Lung (tissue), 12 donors: ENCODE data around the gene UBQLN4. TPM values are rescaled to one million over a fixed set of nuclear protein-coding genes. Genes with fewer than 3 reads are reported as not detected.

Experiments used
- ATAC-seq: fragments of 200-7000 bp; cut with Tn5 transposase; one replicate; pipeline ENCODE4 v1.9.1; 2020; ENCODE audit warnings: moderate number of reproducible peaks; ENCODE audit not compliant: insufficient read depth, low FRiP score
- DNase-seq, 3 donors: peaks; one replicate each; pipeline ENCODE4 v3.0.0-alpha.2; 2013 to 2017
- H3K27ac ChIP-seq, 2 donors: one replicate each; pipeline ENCODE4 v1.5.1; 2013; ENCODE audit warnings: mild to moderate bottlenecking in 2 of 2, moderate library complexity in 2 of 2, control low read depth in 1 of 2, inconsistent platforms in 1 of 2, low read depth in 1 of 2, low read length in 1 of 2
- H3K27me3 ChIP-seq, 3 donors: one replicate each; pipeline ENCODE4 v1.5.1; 2013; ENCODE audit warnings: low read length in 2 of 3; ENCODE audit not compliant: control insufficient read depth in 3 of 3, insufficient read depth in 3 of 3
- H3K36me3 ChIP-seq, 4 donors: one replicate each; pipeline ENCODE4 v1.5.1; 2013; ENCODE audit warnings: low read length in 4 of 4, mild to moderate bottlenecking in 1 of 4, moderate library complexity in 1 of 4; ENCODE audit not compliant: control insufficient read depth in 4 of 4, insufficient read depth in 4 of 4
- H3K4me1 ChIP-seq, 5 donors: one replicate each; pipeline ENCODE4 v1.5.1; 2013; ENCODE audit warnings: low read length in 5 of 5, mild to moderate bottlenecking in 2 of 5, moderate library complexity in 1 of 5; ENCODE audit not compliant: control insufficient read depth in 5 of 5, insufficient read depth in 5 of 5
- H3K4me3 ChIP-seq: one replicate; pipeline ENCODE4 v1.5.1; 2013; ENCODE audit warnings: mild to moderate bottlenecking, control low read depth, moderate library complexity
- H3K9ac ChIP-seq, 2 donors: one replicate each; pipeline ENCODE4 v1.5.1; 2013; ENCODE audit warnings: low read length in 2 of 2, control low read depth in 1 of 2; ENCODE audit not compliant: insufficient read depth in 1 of 2
- H3K9me3 ChIP-seq, 4 donors: one replicate each; pipeline ENCODE4 v1.5.1; 2013; ENCODE audit warnings: low read length in 3 of 4, mild to moderate bottlenecking in 1 of 4, moderate library complexity in 1 of 4; ENCODE audit not compliant: control insufficient read depth in 4 of 4, insufficient read depth in 3 of 4
- CTCF ChIP-seq: IDR thresholded peaks from 2 replicates; pipeline ENCODE4 v1.5.1; 2012; ENCODE audit warnings: mild to moderate bottlenecking; ENCODE audit errors: control extremely low read depth, extremely low read depth
- WGBS, 2 donors: extraction: QIAGEN DNeasy Blood & Tissue Kit; methylation state at CpG; one replicate each; pipeline ENCODE4 v1.1.7; 2013; 5-methylcytosine and 5-hydroxymethylcytosine counted together
- polyA plus RNA-seq, 2 donors: library from polyadenylated mRNA; stranded (reverse); fragments of 200-250 nt; gene quantifications; one replicate each; pipeline ENCODE4 v1.2.1, GENCODE V29; 2013
- total RNA-seq, 2 donors: library from RNA; depleted of rRNA in 1 of 2; stranded (reverse); fragments of >200 nt in 1 of 2; gene quantifications; one replicate each; pipeline ENCODE4 v1.2.1, GENCODE V29; 2014 to 2021
- donor health status: control.
- donor health status: control.
- donor health status: Bipolar disorder and iron deficiency.
- donor health status: healthy.
- donor health status: DM: yes; HTN: yes; CAD: no.

Gene UBQLN4
- total and polyA plus RNA-seq, 4 donors, result 16.2 to 27.2 (median 22.9) TPM

- no peak overlapping the region for H3K27ac ChIP-seq
- H3K27me3 ChIP-seq, result no peaks in the 10 kb centered on the region
- DNase-seq (no peak), ATAC-seq (no peak)
- H3K9ac ChIP-seq, result no peak overlapping the region
- H3K9me3 ChIP-seq, result no peaks in the 10 kb centered on the region
- H3K36me3 ChIP-seq, result peaks cover 0 to 4% (median under 1%) of the 10 kb centered on the region in 4 donors
- no peak overlapping the region for H3K4me3 ChIP-seq
- 53 to 55% methylated on average over 4 of the region's 4 CpGs for WGBS, 2 donors
- H3K4me1 ChIP-seq, result peaks cover 0 to 25% (median 5%) of the 10 kb centered on the region in 5 donors
- TF ChIP-seq CTCF, result no peak
Measured at GRCh38 chr1:156070548-156070947, 16.9 kb upstream of the UBQLN4 start.

GRCh38 chr1:156069490-156070455 lies 16.2 kb upstream of the UBQLN4 start:
- no peak for ATAC-seq
- no peak overlapping the region for H3K9ac ChIP-seq
- TF ChIP-seq CTCF, result no peak
- DNase-seq, result no peak
- no peaks in the 10 kb centered on the region for H3K9me3 ChIP-seq
- 64 to 82% methylated on average over 2 to 3 of the region's 3 CpGs for WGBS, 2 donors
- no peak overlapping the region for H3K4me3 ChIP-seq
- no peak overlapping the region for H3K27ac ChIP-seq
- H3K4me1 ChIP-seq, result peaks cover 0 to 17% (median 5%) of the 10 kb centered on the region in 5 donors
- H3K27me3 ChIP-seq, result no peaks in the 10 kb centered on the region
- peaks cover 0 to 2% (median 0%) of the 10 kb centered on the region in 4 donors for H3K36me3 ChIP-seq

- Histone ChIP-seq H3K27me3 (no peaks in the 10 kb centered on the region), H3K27ac (no peak overlapping the region), H3K9ac (no peak overlapping the region), H3K4me1 (peaks cover 0 to 9% (median 0%) of the 10 kb centered on the region in 5 donors), H3K4me3 (no peak overlapping the region), H3K9me3 (no peaks in the 10 kb centered on the region), H3K36me3 (no peaks in the 10 kb centered on the region)
- ATAC-seq (no peak), DNase-seq (no peak)
- WGBS, 2 donors, result 86 to 89% methylated on average over 2 of the region's 2 CpGs
- no peak for TF ChIP-seq CTCF
Measured at GRCh38 chr1:156067262-156067661, 13.7 kb upstream of the UBQLN4 start.
